HEK293 (cell line): Measurements from ENCODE around the gene CDT1.

Source experiments
- CTCF ChIA-PET: fragments of 350-600 bp; formaldehyde crosslinking; extraction: SDS; loops from one replicate; lab custom pipeline; 2021; ENCODE audit warnings: antibody characterized with exemption; lab: Yijun Ruan, JAX
- POLR2A ChIA-PET: fragments of 300-600 bp; formaldehyde crosslinking; extraction: SDS; loops from one replicate; lab custom pipeline; 2020; ENCODE audit warnings: antibody characterized with exemption, inconsistent platforms; lab: Yijun Ruan, JAX
- H3K27ac ChIP-seq: fragments of 200-500 bp; sonication (Bioruptor generic); 2 replicates; pipeline ENCODE4 v1.5.1; 2014; ENCODE audit warnings: low read depth, low read length, control low read depth, inconsistent platforms; ENCODE audit errors: extremely low read depth
- H3K36me3 ChIP-seq, 2 experiments: fragments of 200-500 bp in 1 of 2; sonication (Bioruptor generic) in 1 of 2; 1 replicate in 1 of 2; 2 replicates in 1 of 2; pipeline ENCODE4 v1.5.1; 2014 to 2017; ENCODE audit warnings: inconsistent platforms in 2 of 2, low read length in 2 of 2; ENCODE audit not compliant: control insufficient read depth in 2 of 2, insufficient read depth in 1 of 2
- H3K4me1 ChIP-seq: fragments of 200-500 bp; sonication (Bioruptor generic); 2 replicates; pipeline ENCODE4 v1.5.1; 2014; ENCODE audit warnings: mild to moderate bottlenecking, low read length, inconsistent platforms; ENCODE audit not compliant: control insufficient read depth, insufficient read depth
- H3K4me3 ChIP-seq: 2 replicates; pipeline ENCODE4 v1.5.1; 2011; ENCODE audit warnings: low read depth, mild to moderate bottlenecking, control low read depth, low read length, moderate library complexity
- H3K9me3 ChIP-seq: fragments of 200-500 bp; sonication (Bioruptor generic); 2 replicates; pipeline ENCODE4 v1.5.1; 2014; ENCODE audit warnings: low read depth, low read length, inconsistent platforms; ENCODE audit not compliant: control insufficient read depth, insufficient read depth
- KLF9 ChIP-seq: fragments of 450-650 bp; formaldehyde crosslinking; IDR thresholded peaks from 2 replicates; pipeline ENCODE4 v1.5.1; 2016; ENCODE audit warnings: missing biosample characterization, missing genetic modification characterization, low read depth
- REPIN1 ChIP-seq: fragments of 450-650 bp; formaldehyde crosslinking; IDR thresholded peaks from 2 replicates; pipeline ENCODE4 v1.5.1; 2017; ENCODE audit warnings: missing biosample characterization, missing genetic modification characterization, low read depth
- SALL2 ChIP-seq: fragments of 450-650 bp; formaldehyde crosslinking; IDR thresholded peaks from 2 replicates; pipeline ENCODE4 v1.5.0; 2017; ENCODE audit warnings: missing biosample characterization, mild to moderate bottlenecking, missing genetic modification characterization, borderline replicate concordance
- ZBTB21 ChIP-seq: fragments of 450-650 bp; formaldehyde crosslinking; IDR thresholded peaks from 2 replicates; pipeline ENCODE4 v1.5.1; 2017; ENCODE audit warnings: missing biosample characterization, missing genetic modification characterization
- ZNF138 ChIP-seq: fragments of 450-650 bp; formaldehyde crosslinking; IDR thresholded peaks from 2 replicates; pipeline ENCODE4 v1.5.1; 2016; ENCODE audit warnings: missing biosample characterization, missing genetic modification characterization, borderline replicate concordance
- ZNF292 ChIP-seq: fragments of 450-650 bp; formaldehyde crosslinking; IDR thresholded peaks from 2 replicates; pipeline ENCODE4 v1.5.1; 2016; ENCODE audit warnings: low read depth, missing biosample characterization, missing genetic modification characterization, borderline replicate concordance
- ZNF341 ChIP-seq: fragments of 450-650 bp; formaldehyde crosslinking; IDR thresholded peaks from 2 replicates; pipeline ENCODE4; 2016; ENCODE audit warnings: low read depth, missing biosample characterization, missing genetic modification characterization
- ZNF501 ChIP-seq: fragments of 450-650 bp; formaldehyde crosslinking; IDR thresholded peaks from 2 replicates; pipeline ENCODE4 v1.5.1; 2016; ENCODE audit warnings: missing biosample characterization, missing genetic modification characterization
- ZNF514 ChIP-seq: fragments of 450-650 bp; formaldehyde crosslinking; IDR thresholded peaks from 2 replicates; pipeline ENCODE4 v1.5.1; 2016; ENCODE audit warnings: missing biosample characterization, missing genetic modification characterization
- ZNF529 ChIP-seq: fragments of 450-650 bp; formaldehyde crosslinking; IDR thresholded peaks from 2 replicates; pipeline ENCODE4 v1.5.1; 2017; ENCODE audit warnings: missing genetic modification characterization, missing biosample characterization; ENCODE audit not compliant: insufficient replicate concordance
- ZNF549 ChIP-seq: fragments of 450-650 bp; IDR thresholded peaks from 2 replicates; pipeline ENCODE4 v1.5.1; 2018; ENCODE audit warnings: missing biosample characterization, missing genetic modification characterization, mild to moderate bottlenecking, inconsistent platforms, moderate library complexity
- ZNF561 ChIP-seq: fragments of 450-650 bp; IDR thresholded peaks from 2 replicates; pipeline ENCODE4 v1.5.1; 2018; ENCODE audit warnings: missing biosample characterization, missing genetic modification characterization, borderline replicate concordance
- ZNF600 ChIP-seq: fragments of 450-650 bp; formaldehyde crosslinking; IDR thresholded peaks from 2 replicates; pipeline ENCODE4 v1.5.1; 2016; ENCODE audit warnings: missing biosample characterization, missing genetic modification characterization
- ZNF610 ChIP-seq: fragments of 450-650 bp; formaldehyde crosslinking; IDR thresholded peaks from 2 replicates; pipeline ENCODE4 v1.5.1; 2016; ENCODE audit warnings: missing biosample characterization, missing genetic modification characterization, borderline replicate concordance
- ZNF830 ChIP-seq: fragments of 450-650 bp; IDR thresholded peaks from 2 replicates; pipeline ENCODE4 v1.5.0; 2018; ENCODE audit warnings: missing biosample characterization, missing genetic modification characterization, low read depth, mild to moderate bottlenecking, moderate library complexity
- TF ChIP-seq, protein P1 (sequence below): fragments of 450-650 bp; formaldehyde crosslinking; IDR thresholded peaks from 2 replicates; pipeline ENCODE4 v1.5.1; 2016; ENCODE audit warnings: missing biosample characterization, missing genetic modification characterization
- TF ChIP-seq, protein P2 (sequence below): fragments of 450-650 bp; formaldehyde crosslinking; IDR thresholded peaks from 2 replicates; pipeline ENCODE4 v1.5.1; 2017; ENCODE audit warnings: missing biosample characterization, missing genetic modification characterization
- TF ChIP-seq, protein P3 (sequence below): fragments of 450-650 bp; formaldehyde crosslinking; IDR thresholded peaks from 2 replicates; pipeline ENCODE4 v1.5.1; 2016; ENCODE audit warnings: missing biosample characterization, missing genetic modification characterization
- TF ChIP-seq, protein P4 (sequence below): fragments of 450-650 bp; formaldehyde crosslinking; IDR thresholded peaks from 2 replicates; pipeline ENCODE4 v1.5.1; 2016; ENCODE audit warnings: missing biosample characterization, missing genetic modification characterization, borderline replicate concordance
- TF ChIP-seq, protein P5 (sequence below): fragments of 450-650 bp; formaldehyde crosslinking; conservative IDR thresholded peaks from 2 replicates; pipeline ENCODE4 v1.5.1; 2016; ENCODE audit warnings: low read depth, missing biosample characterization, missing genetic modification characterization
- TF ChIP-seq, protein P6 (sequence below): fragments of 450-650 bp; formaldehyde crosslinking; IDR thresholded peaks from 2 replicates; pipeline ENCODE4 v1.5.1; 2017; ENCODE audit warnings: missing biosample characterization, missing genetic modification characterization

CDT1 gene

DNA sequence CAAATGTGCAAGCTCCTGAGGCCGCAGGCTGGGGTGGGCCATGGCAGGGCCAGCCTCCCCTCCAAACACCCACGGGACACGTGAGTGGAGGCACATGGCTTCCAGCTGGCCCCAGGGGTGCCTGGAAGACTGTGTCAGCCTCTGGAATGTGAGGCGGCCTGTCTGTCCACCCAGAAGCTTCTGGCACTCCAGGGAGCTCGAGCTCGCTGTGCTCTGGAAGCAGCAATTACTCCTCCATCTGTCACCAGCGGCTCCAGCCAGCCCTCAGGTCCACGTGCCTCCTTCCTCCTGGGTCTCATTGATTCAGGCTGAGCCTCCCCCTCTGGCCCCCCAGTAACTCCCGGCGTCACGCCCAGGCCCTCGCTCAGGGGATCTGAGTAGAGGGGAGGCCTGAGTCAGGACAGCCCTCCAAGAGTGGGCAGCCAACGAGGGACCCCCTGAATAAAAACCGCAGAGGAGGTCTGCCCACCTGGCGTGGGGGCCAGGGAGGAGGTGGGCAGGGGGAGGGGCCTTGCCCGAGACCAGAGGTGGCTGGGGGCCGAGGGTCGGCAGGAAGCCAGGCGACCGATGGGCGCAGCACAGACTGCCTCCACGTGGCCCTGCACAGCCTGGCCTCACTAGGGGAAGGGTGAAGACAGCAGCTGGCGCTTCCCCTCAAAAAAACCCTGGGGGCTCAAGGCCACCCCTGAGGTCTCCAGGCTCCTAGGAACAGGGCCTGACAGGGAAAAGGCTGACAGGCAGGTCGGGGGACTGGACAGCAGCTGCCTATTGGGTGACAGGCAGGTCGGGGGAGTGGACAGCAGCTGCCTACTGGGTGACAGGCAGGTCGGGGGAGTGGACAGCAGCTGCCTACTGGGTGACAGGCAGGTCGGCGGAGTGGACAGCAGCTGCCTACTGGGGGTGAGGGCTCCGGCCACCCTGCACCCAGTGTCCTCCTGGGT, 30.4 kb upstream of the CDT1 start:
- Histone ChIP-seq H3K27ac (no peak overlapping the region), H3K4me3 (no peak overlapping the region), H3K36me3 (no peaks in the 10 kb centered on the region), H3K4me1 (peaks cover 35% of the 10 kb centered on the region), H3K9me3 (no peaks in the 10 kb centered on the region)
- ChIA-PET CTCF (interaction anchor here (0.6 to 9.2 kb wide), 7 partner anchors 8 to 1200 kb away, joined by 4 to 58 read pairs (median 4); no protein-coding TSS in a partner anchor), POLR2A (interaction anchor here (0.8 to 6.8 kb wide), 7 partner anchors 9 to 36 kb away, joined by 3 to 97 read pairs (median 10); partner anchors contain the start of gene PIEZO1)
- TF ChIP-seq ZNF341 (tag by site-specific recombination) (no peak), ZNF600 (tag by site-specific recombination) (no peak), ZNF529 (tag by site-specific recombination) (no peak), ZBTB21 (no peak), KLF9 (no peak), ZNF549 (tag by site-specific recombination) (no peak), ZNF514 (tag by site-specific recombination) (no peak), SALL2 (tag by site-specific recombination) (no peak), ZNF561 (tag by site-specific recombination) (no peak), ZNF610 (tag by site-specific recombination) (no peak), ZNF138 (tag by site-specific recombination) (no peak), ZNF830 (tag by site-specific recombination) (no peak), REPIN1 (no peak), ZNF501 (tag by site-specific recombination) (no peak), ZNF292 (tag by site-specific recombination) (no peak)
- TF ChIP-seq, protein P1, sequence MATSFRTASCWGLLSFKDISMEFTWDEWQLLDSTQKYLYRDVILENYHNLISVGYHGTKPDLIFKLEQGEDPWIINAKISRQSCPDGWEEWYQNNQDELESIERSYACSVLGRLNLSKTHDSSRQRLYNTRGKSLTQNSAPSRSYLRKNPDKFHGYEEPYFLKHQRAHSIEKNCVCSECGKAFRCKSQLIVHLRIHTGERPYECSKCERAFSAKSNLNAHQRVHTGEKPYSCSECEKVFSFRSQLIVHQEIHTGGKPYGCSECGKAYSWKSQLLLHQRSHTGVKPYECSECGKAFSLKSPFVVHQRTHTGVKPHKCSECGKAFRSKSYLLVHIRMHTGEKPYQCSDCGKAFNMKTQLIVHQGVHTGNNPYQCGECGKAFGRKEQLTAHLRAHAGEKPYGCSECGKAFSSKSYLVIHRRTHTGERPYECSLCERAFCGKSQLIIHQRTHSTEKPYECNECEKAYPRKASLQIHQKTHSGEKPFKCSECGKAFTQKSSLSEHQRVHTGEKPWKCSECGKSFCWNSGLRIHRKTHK (tag by site-specific recombination) = no peak
- TF ChIP-seq, protein P2, sequence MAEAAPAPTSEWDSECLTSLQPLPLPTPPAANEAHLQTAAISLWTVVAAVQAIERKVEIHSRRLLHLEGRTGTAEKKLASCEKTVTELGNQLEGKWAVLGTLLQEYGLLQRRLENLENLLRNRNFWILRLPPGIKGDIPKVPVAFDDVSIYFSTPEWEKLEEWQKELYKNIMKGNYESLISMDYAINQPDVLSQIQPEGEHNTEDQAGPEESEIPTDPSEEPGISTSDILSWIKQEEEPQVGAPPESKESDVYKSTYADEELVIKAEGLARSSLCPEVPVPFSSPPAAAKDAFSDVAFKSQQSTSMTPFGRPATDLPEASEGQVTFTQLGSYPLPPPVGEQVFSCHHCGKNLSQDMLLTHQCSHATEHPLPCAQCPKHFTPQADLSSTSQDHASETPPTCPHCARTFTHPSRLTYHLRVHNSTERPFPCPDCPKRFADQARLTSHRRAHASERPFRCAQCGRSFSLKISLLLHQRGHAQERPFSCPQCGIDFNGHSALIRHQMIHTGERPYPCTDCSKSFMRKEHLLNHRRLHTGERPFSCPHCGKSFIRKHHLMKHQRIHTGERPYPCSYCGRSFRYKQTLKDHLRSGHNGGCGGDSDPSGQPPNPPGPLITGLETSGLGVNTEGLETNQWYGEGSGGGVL (tag by site-specific recombination) = no peak
- TF ChIP-seq, protein P3, sequence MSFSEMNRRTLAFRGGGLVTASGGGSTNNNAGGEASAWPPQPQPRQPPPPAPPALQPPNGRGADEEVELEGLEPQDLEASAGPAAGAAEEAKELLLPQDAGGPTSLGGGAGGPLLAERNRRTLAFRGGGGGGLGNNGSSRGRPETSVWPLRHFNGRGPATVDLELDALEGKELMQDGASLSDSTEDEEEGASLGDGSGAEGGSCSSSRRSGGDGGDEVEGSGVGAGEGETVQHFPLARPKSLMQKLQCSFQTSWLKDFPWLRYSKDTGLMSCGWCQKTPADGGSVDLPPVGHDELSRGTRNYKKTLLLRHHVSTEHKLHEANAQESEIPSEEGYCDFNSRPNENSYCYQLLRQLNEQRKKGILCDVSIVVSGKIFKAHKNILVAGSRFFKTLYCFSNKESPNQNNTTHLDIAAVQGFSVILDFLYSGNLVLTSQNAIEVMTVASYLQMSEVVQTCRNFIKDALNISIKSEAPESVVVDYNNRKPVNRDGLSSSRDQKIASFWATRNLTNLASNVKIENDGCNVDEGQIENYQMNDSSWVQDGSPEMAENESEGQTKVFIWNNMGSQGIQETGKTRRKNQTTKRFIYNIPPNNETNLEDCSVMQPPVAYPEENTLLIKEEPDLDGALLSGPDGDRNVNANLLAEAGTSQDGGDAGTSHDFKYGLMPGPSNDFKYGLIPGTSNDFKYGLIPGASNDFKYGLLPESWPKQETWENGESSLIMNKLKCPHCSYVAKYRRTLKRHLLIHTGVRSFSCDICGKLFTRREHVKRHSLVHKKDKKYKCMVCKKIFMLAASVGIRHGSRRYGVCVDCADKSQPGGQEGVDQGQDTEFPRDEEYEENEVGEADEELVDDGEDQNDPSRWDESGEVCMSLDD (tag by site-specific recombination) = no peak
- TF ChIP-seq, protein P4, sequence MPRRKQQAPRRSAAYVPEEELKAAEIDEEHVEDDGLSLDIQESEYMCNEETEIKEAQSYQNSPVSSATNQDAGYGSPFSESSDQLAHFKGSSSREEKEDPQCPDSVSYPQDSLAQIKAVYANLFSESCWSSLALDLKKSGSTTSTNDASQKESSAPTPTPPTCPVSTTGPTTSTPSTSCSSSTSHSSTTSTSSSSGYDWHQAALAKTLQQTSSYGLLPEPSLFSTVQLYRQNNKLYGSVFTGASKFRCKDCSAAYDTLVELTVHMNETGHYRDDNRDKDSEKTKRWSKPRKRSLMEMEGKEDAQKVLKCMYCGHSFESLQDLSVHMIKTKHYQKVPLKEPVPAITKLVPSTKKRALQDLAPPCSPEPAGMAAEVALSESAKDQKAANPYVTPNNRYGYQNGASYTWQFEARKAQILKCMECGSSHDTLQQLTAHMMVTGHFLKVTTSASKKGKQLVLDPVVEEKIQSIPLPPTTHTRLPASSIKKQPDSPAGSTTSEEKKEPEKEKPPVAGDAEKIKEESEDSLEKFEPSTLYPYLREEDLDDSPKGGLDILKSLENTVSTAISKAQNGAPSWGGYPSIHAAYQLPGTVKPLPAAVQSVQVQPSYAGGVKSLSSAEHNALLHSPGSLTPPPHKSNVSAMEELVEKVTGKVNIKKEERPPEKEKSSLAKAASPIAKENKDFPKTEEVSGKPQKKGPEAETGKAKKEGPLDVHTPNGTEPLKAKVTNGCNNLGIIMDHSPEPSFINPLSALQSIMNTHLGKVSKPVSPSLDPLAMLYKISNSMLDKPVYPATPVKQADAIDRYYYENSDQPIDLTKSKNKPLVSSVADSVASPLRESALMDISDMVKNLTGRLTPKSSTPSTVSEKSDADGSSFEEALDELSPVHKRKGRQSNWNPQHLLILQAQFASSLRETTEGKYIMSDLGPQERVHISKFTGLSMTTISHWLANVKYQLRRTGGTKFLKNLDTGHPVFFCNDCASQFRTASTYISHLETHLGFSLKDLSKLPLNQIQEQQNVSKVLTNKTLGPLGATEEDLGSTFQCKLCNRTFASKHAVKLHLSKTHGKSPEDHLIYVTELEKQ (tag by site-specific recombination) = no peak
- TF ChIP-seq, protein P5, sequence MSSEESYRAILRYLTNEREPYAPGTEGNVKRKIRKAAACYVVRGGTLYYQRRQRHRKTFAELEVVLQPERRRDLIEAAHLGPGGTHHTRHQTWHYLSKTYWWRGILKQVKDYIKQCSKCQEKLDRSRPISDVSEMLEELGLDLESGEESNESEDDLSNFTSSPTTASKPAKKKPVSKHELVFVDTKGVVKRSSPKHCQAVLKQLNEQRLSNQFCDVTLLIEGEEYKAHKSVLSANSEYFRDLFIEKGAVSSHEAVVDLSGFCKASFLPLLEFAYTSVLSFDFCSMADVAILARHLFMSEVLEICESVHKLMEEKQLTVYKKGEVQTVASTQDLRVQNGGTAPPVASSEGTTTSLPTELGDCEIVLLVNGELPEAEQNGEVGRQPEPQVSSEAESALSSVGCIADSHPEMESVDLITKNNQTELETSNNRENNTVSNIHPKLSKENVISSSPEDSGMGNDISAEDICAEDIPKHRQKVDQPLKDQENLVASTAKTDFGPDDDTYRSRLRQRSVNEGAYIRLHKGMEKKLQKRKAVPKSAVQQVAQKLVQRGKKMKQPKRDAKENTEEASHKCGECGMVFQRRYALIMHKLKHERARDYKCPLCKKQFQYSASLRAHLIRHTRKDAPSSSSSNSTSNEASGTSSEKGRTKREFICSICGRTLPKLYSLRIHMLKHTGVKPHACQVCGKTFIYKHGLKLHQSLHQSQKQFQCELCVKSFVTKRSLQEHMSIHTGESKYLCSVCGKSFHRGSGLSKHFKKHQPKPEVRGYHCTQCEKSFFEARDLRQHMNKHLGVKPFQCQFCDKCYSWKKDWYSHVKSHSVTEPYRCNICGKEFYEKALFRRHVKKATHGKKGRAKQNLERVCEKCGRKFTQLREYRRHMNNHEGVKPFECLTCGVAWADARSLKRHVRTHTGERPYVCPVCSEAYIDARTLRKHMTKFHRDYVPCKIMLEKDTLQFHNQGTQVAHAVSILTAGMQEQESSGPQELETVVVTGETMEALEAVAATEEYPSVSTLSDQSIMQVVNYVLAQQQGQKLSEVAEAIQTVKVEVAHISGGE (tag by site-specific recombination) = no peak
- TF ChIP-seq, protein P6, sequence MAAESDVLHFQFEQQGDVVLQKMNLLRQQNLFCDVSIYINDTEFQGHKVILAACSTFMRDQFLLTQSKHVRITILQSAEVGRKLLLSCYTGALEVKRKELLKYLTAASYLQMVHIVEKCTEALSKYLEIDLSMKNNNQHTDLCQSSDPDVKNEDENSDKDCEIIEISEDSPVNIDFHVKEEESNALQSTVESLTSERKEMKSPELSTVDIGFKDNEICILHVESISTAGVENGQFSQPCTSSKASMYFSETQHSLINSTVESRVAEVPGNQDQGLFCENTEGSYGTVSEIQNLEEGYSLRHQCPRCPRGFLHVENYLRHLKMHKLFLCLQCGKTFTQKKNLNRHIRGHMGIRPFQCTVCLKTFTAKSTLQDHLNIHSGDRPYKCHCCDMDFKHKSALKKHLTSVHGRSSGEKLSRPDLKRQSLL = peak; percentile 72; the same call in 1 of the 2 replicates
